CD4-positive, alpha-beta memory T cell (primary cell): ENCODE measurements around the gene VMAC. TPM values are rescaled to one million over a fixed set of nuclear protein-coding genes. Genes with fewer than 3 reads are reported as not detected.

Experiments
- CTCF ChIA-PET: fragments of 350-600 bp; sonication (Branson Sonifier 250); formaldehyde crosslinking; loops from one replicate; lab custom pipeline; 2021; ENCODE audit warnings: inconsistent platforms; ENCODE audit not compliant: partially characterized antibody; lab: Charles Lee
- POLR2A ChIA-PET: fragments of 350-600 bp; sonication (Branson Sonifier 250); formaldehyde crosslinking; loops from one replicate; lab custom pipeline; 2021; ENCODE audit not compliant: partially characterized antibody; lab: Charles Lee
- DNase-seq, 5 donors: peaks; one replicate each; pipeline versions ENCODE4 v3.0.0 to v3.0.0-alpha.2; 2020 to 2022; ENCODE audit warnings: mixed read lengths in 1 of 5
- H3K27ac ChIP-seq: one replicate; pipeline ENCODE4 v1.7.0; 2013; ENCODE audit warnings: low read depth, low read length
- H3K27me3 ChIP-seq: 2 replicates; pipeline ENCODE4 v1.7.0; 2013; ENCODE audit warnings: mild to moderate bottlenecking, low read length, moderate library complexity; ENCODE audit not compliant: insufficient read depth
- H3K36me3 ChIP-seq: 2 replicates; pipeline ENCODE4 v1.7.0; 2013; ENCODE audit warnings: mild to moderate bottlenecking, low read length, moderate library complexity; ENCODE audit not compliant: insufficient read depth
- H3K4me1 ChIP-seq: 2 replicates; pipeline ENCODE4 v1.7.0; 2013; ENCODE audit warnings: mild to moderate bottlenecking, low read length, moderate library complexity; ENCODE audit not compliant: insufficient read depth
- H3K4me3 ChIP-seq, 2 donors: one replicate each; pipeline ENCODE4 v1.7.0; 2013; ENCODE audit warnings: low read length in 2 of 2, mild to moderate bottlenecking in 1 of 2
- H3K9me3 ChIP-seq, 2 donors: one replicate each; pipeline ENCODE4 v1.7.0; 2013; ENCODE audit warnings: low read length in 2 of 2, control low read depth in 1 of 2; ENCODE audit not compliant: control insufficient read depth in 1 of 2
- H3K27ac Mint-ChIP-seq, 7 donors: one replicate each; pipeline ENCODE4 v1.8.0; 2020 to 2021; ENCODE audit warnings: mixed read lengths in 7 of 7, mild to moderate bottlenecking in 6 of 7, inconsistent platforms in 3 of 7, moderate library complexity in 3 of 7
- H3K27me3 Mint-ChIP-seq, 2 donors: one replicate each; pipeline ENCODE4 v1.8.0; 2020 to 2021; ENCODE audit warnings: mixed read lengths in 2 of 2
- H3K36me3 Mint-ChIP-seq, 2 donors: one replicate each; pipeline ENCODE4 v1.8.0; 2020 to 2021; ENCODE audit warnings: mixed read lengths in 2 of 2, inconsistent platforms in 1 of 2, mild to moderate bottlenecking in 1 of 2
- H3K4me1 Mint-ChIP-seq, 4 donors: one replicate each; pipeline ENCODE4 v1.8.0; 2020 to 2021; ENCODE audit warnings: mixed read lengths in 4 of 4, mild to moderate bottlenecking in 1 of 4
- H3K4me3 Mint-ChIP-seq, 8 donors: one replicate each; pipeline ENCODE4 v1.8.0; 2020 to 2021; ENCODE audit warnings: mixed read lengths in 8 of 8, mild to moderate bottlenecking in 7 of 8, moderate library complexity in 6 of 8, inconsistent platforms in 3 of 8
- H3K9me3 Mint-ChIP-seq, 8 donors: one replicate each; pipeline ENCODE4 v1.8.0; 2020 to 2021; ENCODE audit warnings: mixed read lengths in 8 of 8, mild to moderate bottlenecking in 5 of 8, inconsistent platforms in 3 of 8, moderate library complexity in 1 of 8
- intact Hi-C: fragments of 100-400 bp; cut with micrococcal nuclease; formaldehyde crosslinking; loops from one replicate; pipeline ENCODE4 v1.15.1; 2023
- polyA plus RNA-seq, 2 donors: library from polyadenylated mRNA; unstranded; fragments of 300-500 nt; fragmentation: Illumina TruSeq; gene quantifications; one replicate each; pipeline ENCODE4 v1.2.3, GENCODE V29; 2021
- total RNA-seq, 2 experiments: library from RNA; stranded (reverse); gene quantifications; one replicate each; pipeline ENCODE4 v1.2.3, GENCODE V29; 2021

Gene VMAC
- total and polyA plus RNA-seq, 4 experiments from 2014 or later = 5.6 to 37.5 (median 21.4) TPM

- DNase-seq = no peak
- Mint-ChIP-seq H3K27me3 (no peaks in the 10 kb centered on the region), H3K4me3 (no peak overlapping the region), H3K36me3 (peaks cover 35 to 79% of the 10 kb centered on the region in 2 donors), H3K9me3 (peaks cover 0 to 2% (median 0%) of the 10 kb centered on the region in 8 donors), H3K27ac (peak overlapping the region in 1 of 7 donors; percentile 22), H3K4me1 (peaks cover 0 to 5% (median 1%) of the 10 kb centered on the region in 4 donors)
- H3K27me3 ChIP-seq = no peaks in the 10 kb centered on the region
- intact Hi-C loops = no loop called here
- peaks cover 82% of the 10 kb centered on the region for H3K36me3 ChIP-seq
- ChIA-PET CTCF (no interaction called here), POLR2A (no interaction called here)
- no peak overlapping the region for H3K27ac ChIP-seq
- no peaks in the 10 kb centered on the region for H3K4me1 ChIP-seq
- H3K9me3 ChIP-seq = no peaks in the 10 kb centered on the region
- H3K4me3 ChIP-seq = no peak overlapping the region
These were observed 26.6 kb downstream of the VMAC start for GRCh38 chr19:5931251-5931650.

- H3K9me3 ChIP-seq = no peaks in the 10 kb centered on the region
- peaks cover 37 to 77% of the 10 kb centered on the region in 2 donors for H3K36me3 Mint-ChIP-seq
- no peaks in the 10 kb centered on the region for H3K27me3 ChIP-seq
- no peak overlapping the region for H3K27ac ChIP-seq
- H3K9me3 Mint-ChIP-seq = peaks cover 0 to 2% (median 0%) of the 10 kb centered on the region in 8 donors
- H3K36me3 ChIP-seq = peaks cover 76% of the 10 kb centered on the region
- no peaks in the 10 kb centered on the region for H3K27me3 Mint-ChIP-seq
- no peaks in the 10 kb centered on the region for H3K4me1 ChIP-seq
- ChIA-PET POLR2A (no interaction called here), CTCF (no interaction called here)
- no peak overlapping the region for H3K4me3 ChIP-seq
- H3K27ac Mint-ChIP-seq = no peak overlapping the region
- intact Hi-C loops = no loop called here
- peaks cover 0 to 5% (median 1%) of the 10 kb centered on the region in 4 donors for H3K4me1 Mint-ChIP-seq
- no peak overlapping the region for H3K4me3 Mint-ChIP-seq
- DNase-seq = no peak
These were observed 27.5 kb downstream of the VMAC start for GRCh38 chr19:5932146-5932545.

GRCh38 chr19:5932609-5933262 lies 28.1 kb downstream of the VMAC start:
- intact Hi-C loops = no loop called here
- peaks cover 76% of the 10 kb centered on the region for H3K36me3 ChIP-seq
- no peaks in the 10 kb centered on the region for H3K27me3 Mint-ChIP-seq
- H3K9me3 ChIP-seq = no peaks in the 10 kb centered on the region
- H3K27me3 ChIP-seq = no peaks in the 10 kb centered on the region
- no peak overlapping the region for H3K27ac Mint-ChIP-seq
- no peak for DNase-seq
- ChIA-PET CTCF (no interaction called here), POLR2A (no interaction called here)
- H3K9me3 Mint-ChIP-seq = peaks cover 0 to 2% (median 0%) of the 10 kb centered on the region in 8 donors
- peaks cover 0 to 5% (median 1%) of the 10 kb centered on the region in 4 donors for H3K4me1 Mint-ChIP-seq
- H3K36me3 Mint-ChIP-seq = peaks cover 41 to 80% of the 10 kb centered on the region in 2 donors
- no peak overlapping the region for H3K4me3 ChIP-seq
- no peaks in the 10 kb centered on the region for H3K4me1 ChIP-seq
- H3K4me3 Mint-ChIP-seq = no peak overlapping the region
- H3K27ac ChIP-seq = no peak overlapping the region

DNA sequence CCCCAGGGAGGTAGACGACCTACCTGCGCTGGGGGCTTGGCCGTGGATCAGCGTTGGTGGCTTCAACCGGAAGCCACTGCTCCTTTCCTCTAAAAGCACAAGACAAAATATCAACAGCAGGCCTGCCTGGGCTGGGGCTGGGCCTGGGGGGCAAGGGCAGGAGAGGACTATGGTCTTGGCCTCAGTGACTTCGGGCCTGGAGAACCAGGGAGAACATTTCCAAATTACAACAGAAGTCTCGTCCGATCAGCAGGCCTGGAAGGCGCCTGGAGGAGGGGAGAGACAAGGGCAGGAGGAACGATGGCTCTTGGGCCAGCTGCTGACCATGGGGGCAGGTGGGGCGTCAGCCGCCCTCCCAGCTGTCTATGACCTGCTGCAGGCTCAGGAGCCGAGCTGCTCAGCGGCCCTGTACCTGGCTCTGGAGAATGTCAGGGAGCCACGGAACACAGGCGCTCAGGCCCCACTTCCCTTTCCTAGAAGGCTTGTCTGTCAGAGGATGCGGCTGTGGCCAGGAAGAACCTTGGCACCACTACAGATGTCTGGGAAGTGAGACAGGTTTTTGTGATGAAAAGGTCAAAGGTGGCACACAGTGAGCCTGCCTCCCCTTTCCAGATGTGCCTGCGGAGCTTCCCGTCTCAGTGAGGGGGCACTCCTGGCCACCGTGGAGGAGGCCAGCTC lies 28.9 kb downstream of the VMAC start:
- no peaks in the 10 kb centered on the region for H3K27me3 Mint-ChIP-seq
- H3K36me3 Mint-ChIP-seq = peaks cover 33 to 76% of the 10 kb centered on the region in 2 donors
- Histone ChIP-seq H3K36me3 (peaks cover 71% of the 10 kb centered on the region), H3K27ac (no peak overlapping the region), H3K9me3 (no peaks in the 10 kb centered on the region), H3K27me3 (no peaks in the 10 kb centered on the region), H3K4me3 (no peak overlapping the region), H3K4me1 (no peaks in the 10 kb centered on the region)
- no peak overlapping the region for H3K4me3 Mint-ChIP-seq
- intact Hi-C loops = no loop called here
- H3K27ac Mint-ChIP-seq = peak overlapping the region in 2 of 7 donors; percentile 42 to 68
- peaks cover 0 to 2% (median 0%) of the 10 kb centered on the region in 8 donors for H3K9me3 Mint-ChIP-seq
- ChIA-PET POLR2A (interaction anchor here (2.3 kb wide), 1 partner anchor 15 kb away, joined by 5 read pairs; no protein-coding TSS in a partner anchor), CTCF (interaction anchor here (0.9 to 1.7 kb wide), 2 partner anchors 34 to 130 kb away, joined by 3 to 6 read pairs; no protein-coding TSS in a partner anchor)
- DNase-seq = no peak
- peaks cover 0 to 5% (median 1%) of the 10 kb centered on the region in 4 donors for H3K4me1 Mint-ChIP-seq

- no peak overlapping the region for H3K4me3 Mint-ChIP-seq
These were observed 29.4 kb downstream of the VMAC start for GRCh38 chr19:5934069-5934401.

DNA sequence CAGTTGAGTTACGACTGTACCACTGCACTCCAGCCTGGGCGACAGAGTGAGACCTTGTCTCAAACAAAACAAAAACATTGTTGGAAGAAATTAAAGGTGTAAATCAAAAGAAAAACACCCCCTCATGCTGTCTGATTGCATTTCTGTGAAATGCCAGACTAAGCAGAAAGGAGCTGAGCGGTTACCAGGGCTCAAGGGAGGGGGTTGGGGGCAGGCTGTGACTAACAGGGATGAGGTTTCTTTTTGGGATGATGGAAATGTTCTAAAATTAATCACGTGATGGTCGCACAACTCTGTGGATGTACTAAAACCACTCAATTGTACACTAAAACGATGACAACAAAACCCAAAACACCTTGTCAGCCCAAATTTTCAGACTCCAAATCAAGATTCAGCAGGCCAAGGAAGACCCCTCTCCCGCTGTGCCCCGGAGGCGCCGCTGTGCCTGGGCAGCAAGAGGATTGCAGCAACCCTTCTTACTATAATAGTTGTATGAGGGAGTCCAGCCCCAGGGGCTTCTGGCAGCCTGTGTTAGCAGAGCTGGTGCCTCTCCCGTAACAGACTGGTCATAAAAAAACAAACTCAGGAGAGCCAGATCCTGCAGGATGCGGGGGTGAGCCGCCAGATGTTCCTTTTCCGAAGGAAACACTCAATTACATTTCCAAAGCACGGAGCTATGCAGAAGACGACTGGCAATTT lies 30.3 kb downstream of the VMAC start:
- peaks cover 61% of the 10 kb centered on the region for H3K36me3 ChIP-seq
- peak overlapping the region in 4 of 7 donors; percentile 27 to 84 (median 50) for H3K27ac Mint-ChIP-seq

More at GRCh38 chr19:5934069-5934401, 29.4 kb downstream of the VMAC start:
- ChIA-PET POLR2A (interaction anchor here (2.3 kb wide), 1 partner anchor 15 kb away, joined by 5 read pairs; no protein-coding TSS in a partner anchor), CTCF (interaction anchor here (0.9 to 1.7 kb wide), 2 partner anchors 34 to 130 kb away, joined by 3 to 6 read pairs; no protein-coding TSS in a partner anchor)
- Mint-ChIP-seq H3K36me3 (peaks cover 28 to 71% of the 10 kb centered on the region in 2 donors), H3K9me3 (peaks cover 0 to 2% (median 0%) of the 10 kb centered on the region in 8 donors), H3K27me3 (no peaks in the 10 kb centered on the region), H3K27ac (no peak overlapping the region), H3K4me1 (peaks cover 0 to 5% (median 1%) of the 10 kb centered on the region in 4 donors)
- Histone ChIP-seq H3K4me1 (no peaks in the 10 kb centered on the region), H3K4me3 (no peak overlapping the region), H3K36me3 (peaks cover 67% of the 10 kb centered on the region), H3K9me3 (no peaks in the 10 kb centered on the region), H3K27me3 (no peaks in the 10 kb centered on the region), H3K27ac (no peak overlapping the region)
- intact Hi-C loops = no loop called here
- no peak for DNase-seq

More for the DNA sequence above, 30.3 kb downstream of the VMAC start:
- intact Hi-C loops = no loop called here
- Mint-ChIP-seq H3K36me3 (peaks cover 31 to 72% of the 10 kb centered on the region in 2 donors), H3K27me3 (no peaks in the 10 kb centered on the region), H3K4me3 (no peak overlapping the region), H3K9me3 (peaks cover 0 to 2% (median 0%) of the 10 kb centered on the region in 8 donors), H3K4me1 (peaks cover 0 to 9% (median 2%) of the 10 kb centered on the region in 4 donors)
- Histone ChIP-seq H3K27ac (no peak overlapping the region), H3K4me1 (no peaks in the 10 kb centered on the region), H3K4me3 (no peak overlapping the region), H3K27me3 (no peaks in the 10 kb centered on the region), H3K9me3 (no peaks in the 10 kb centered on the region)
- DNase-seq = no peak
- CTCF ChIA-PET = interaction anchor here (1.7 kb wide), 1 partner anchor 33 kb away, joined by 6 read pairs; no protein-coding TSS in a partner anchor
- POLR2A ChIA-PET = interaction anchor here (2.3 kb wide), 1 partner anchor 14 kb away, joined by 5 read pairs; no protein-coding TSS in a partner anchor
